Endothelial cell (in vitro differentiated cells): ENCODE measurements around the gene SLC26A8. TPM values are rescaled to one million over a fixed set of nuclear protein-coding genes. Genes with fewer than 3 reads are reported as not detected.
"Not testable (repeated sequence)": the region's sequence is repeated elsewhere in the genome, so short reads cannot be mapped to it uniquely, and the experiment has no call there.

Experiments used
- DNase-seq: peaks from one replicate; pipeline ENCODE4 v3.0.0; 2021; ENCODE audit warnings: low spot score
- H3K27ac Mint-ChIP-seq: one replicate; pipeline ENCODE4 v1.8.0; 2021; ENCODE audit warnings: mixed read lengths, inconsistent platforms; ENCODE audit not compliant: unreplicated experiment
- H3K27me3 Mint-ChIP-seq: one replicate; pipeline ENCODE4 v1.8.0; 2021; ENCODE audit warnings: mild to moderate bottlenecking, moderate library complexity, mixed read lengths, inconsistent platforms; ENCODE audit not compliant: unreplicated experiment
- H3K36me3 Mint-ChIP-seq: one replicate; pipeline ENCODE4 v1.8.0; 2021; ENCODE audit warnings: mild to moderate bottlenecking, low read depth, mixed read lengths, inconsistent platforms; ENCODE audit not compliant: unreplicated experiment
- H3K4me1 Mint-ChIP-seq: one replicate; pipeline ENCODE4 v1.8.0; 2021; ENCODE audit warnings: mild to moderate bottlenecking, mixed read lengths, inconsistent platforms; ENCODE audit not compliant: unreplicated experiment
- H3K4me3 Mint-ChIP-seq: one replicate; pipeline ENCODE4 v1.8.0; 2021; ENCODE audit warnings: mild to moderate bottlenecking, mixed read lengths, inconsistent platforms; ENCODE audit not compliant: unreplicated experiment
- H3K9me3 Mint-ChIP-seq: one replicate; pipeline ENCODE4 v1.8.0; 2021; ENCODE audit warnings: mixed read lengths, inconsistent platforms; ENCODE audit not compliant: unreplicated experiment
- total RNA-seq: library from RNA; stranded (reverse); fragmentation: NEBNext Ultra II Directional; extraction: Animal tissue kit (Norgen Biotek cat#: 25700); gene quantifications from one replicate; pipeline ENCODE4 v1.2.1, GENCODE V29; 2021; ENCODE audit not compliant: unreplicated experiment
- TF ChIP-seq, protein P1 (sequence below): fragments of 200-600 bp; sonication (generic); IDR thresholded peaks from one replicate; pipeline ENCODE4 v1.5.0; 2021; ENCODE audit warnings: antibody characterized with exemption; ENCODE audit not compliant: unreplicated experiment

The SLC26A8 gene
- total RNA-seq, 1 donor from 2014 or later, result 0.97 TPM

DNA sequence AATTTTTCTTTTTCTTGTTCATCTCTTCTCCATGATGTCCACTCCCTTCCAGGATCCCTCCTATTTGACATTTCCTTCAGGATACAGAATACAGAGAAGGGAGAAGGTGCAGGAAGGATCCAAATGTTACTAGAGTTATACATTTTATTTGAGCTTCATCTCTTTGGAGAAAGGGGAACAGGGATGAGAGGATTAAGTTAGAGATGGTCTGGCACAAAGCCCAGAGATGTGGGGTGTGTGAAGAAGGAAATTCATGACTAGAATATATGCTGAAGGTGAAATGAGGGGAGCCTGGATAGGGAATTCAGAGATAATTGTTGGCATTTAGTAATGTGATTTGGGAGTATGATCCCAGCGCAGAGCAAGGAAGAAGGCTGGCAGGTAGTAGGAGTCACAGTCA lies 81.1 kb downstream of the SLC26A8 start:
- DNase-seq, result no peak
- no peaks in the 10 kb centered on the region for H3K9me3 Mint-ChIP-seq
- TF ChIP-seq, protein P1, sequence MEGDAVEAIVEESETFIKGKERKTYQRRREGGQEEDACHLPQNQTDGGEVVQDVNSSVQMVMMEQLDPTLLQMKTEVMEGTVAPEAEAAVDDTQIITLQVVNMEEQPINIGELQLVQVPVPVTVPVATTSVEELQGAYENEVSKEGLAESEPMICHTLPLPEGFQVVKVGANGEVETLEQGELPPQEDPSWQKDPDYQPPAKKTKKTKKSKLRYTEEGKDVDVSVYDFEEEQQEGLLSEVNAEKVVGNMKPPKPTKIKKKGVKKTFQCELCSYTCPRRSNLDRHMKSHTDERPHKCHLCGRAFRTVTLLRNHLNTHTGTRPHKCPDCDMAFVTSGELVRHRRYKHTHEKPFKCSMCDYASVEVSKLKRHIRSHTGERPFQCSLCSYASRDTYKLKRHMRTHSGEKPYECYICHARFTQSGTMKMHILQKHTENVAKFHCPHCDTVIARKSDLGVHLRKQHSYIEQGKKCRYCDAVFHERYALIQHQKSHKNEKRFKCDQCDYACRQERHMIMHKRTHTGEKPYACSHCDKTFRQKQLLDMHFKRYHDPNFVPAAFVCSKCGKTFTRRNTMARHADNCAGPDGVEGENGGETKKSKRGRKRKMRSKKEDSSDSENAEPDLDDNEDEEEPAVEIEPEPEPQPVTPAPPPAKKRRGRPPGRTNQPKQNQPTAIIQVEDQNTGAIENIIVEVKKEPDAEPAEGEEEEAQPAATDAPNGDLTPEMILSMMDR, result no peak
- H3K4me1 Mint-ChIP-seq, result no peaks in the 10 kb centered on the region
- no peak overlapping the region for H3K27ac Mint-ChIP-seq
- no peaks in the 10 kb centered on the region for H3K36me3 Mint-ChIP-seq
- no peak overlapping the region for H3K4me3 Mint-ChIP-seq
- no peaks in the 10 kb centered on the region for H3K27me3 Mint-ChIP-seq

GRCh38 chr6:35942355-35942754 lies 82.1 kb downstream of the SLC26A8 start:
- Mint-ChIP-seq H3K4me3 (peak overlapping the region; percentile 34), H3K27me3 (no peaks in the 10 kb centered on the region), H3K36me3 (no peaks in the 10 kb centered on the region), H3K27ac (no peak overlapping the region), H3K9me3 (no peaks in the 10 kb centered on the region), H3K4me1 (no peaks in the 10 kb centered on the region)
- TF ChIP-seq, protein P1, result no peak
- no peak for DNase-seq

GRCh38 chr6:35941170-35941569 lies 83.3 kb downstream of the SLC26A8 start:
- not testable (repeated sequence) for H3K9me3 Mint-ChIP-seq, H3K4me3 Mint-ChIP-seq, DNase-seq, H3K27ac Mint-ChIP-seq, H3K36me3 Mint-ChIP-seq, H3K27me3 Mint-ChIP-seq, H3K4me1 Mint-ChIP-seq

GRCh38 chr6:35940014-35940413 lies 84.4 kb downstream of the SLC26A8 start:
- H3K27ac Mint-ChIP-seq, H3K27me3 Mint-ChIP-seq, DNase-seq, H3K9me3 Mint-ChIP-seq, H3K4me1 Mint-ChIP-seq, H3K36me3 Mint-ChIP-seq: not testable (repeated sequence)
- peak overlapping the region; percentile 7 for H3K4me3 Mint-ChIP-seq

DNA sequence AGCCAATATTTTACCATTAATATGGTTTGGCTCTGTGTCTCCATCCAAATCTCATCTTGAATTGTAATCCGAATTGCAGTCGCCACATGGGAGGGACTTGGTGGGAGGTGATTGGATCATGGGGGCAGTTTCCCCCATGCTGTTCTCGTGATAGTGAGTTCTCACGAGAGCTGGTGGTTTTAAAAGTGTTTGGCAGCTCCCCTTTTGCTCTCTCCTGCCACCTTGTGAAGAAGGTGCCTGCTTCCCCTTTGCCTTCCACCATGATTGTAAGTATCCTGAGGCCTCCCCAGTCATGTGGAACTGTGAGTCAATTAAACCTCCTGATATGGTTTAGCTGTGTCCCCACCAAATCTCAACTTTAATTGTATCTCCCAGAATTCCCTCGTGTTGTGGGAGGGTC lies 85.2 kb downstream of the SLC26A8 start:
- DNase-seq, H3K4me1 Mint-ChIP-seq, H3K36me3 Mint-ChIP-seq, H3K9me3 Mint-ChIP-seq, H3K4me3 Mint-ChIP-seq, H3K27ac Mint-ChIP-seq, H3K27me3 Mint-ChIP-seq: not testable (repeated sequence)

GRCh38 chr6:35936681-35937359 lies 87.6 kb downstream of the SLC26A8 start:
- no peaks in the 10 kb centered on the region for H3K27me3 Mint-ChIP-seq
- DNase-seq, result no peak
- H3K4me3 Mint-ChIP-seq, result no peak overlapping the region
- H3K4me1 Mint-ChIP-seq, result no peaks in the 10 kb centered on the region
- TF ChIP-seq, protein P1, result no peak
- H3K27ac Mint-ChIP-seq, result no peak overlapping the region
- no peaks in the 10 kb centered on the region for H3K9me3 Mint-ChIP-seq
- no peaks in the 10 kb centered on the region for H3K36me3 Mint-ChIP-seq
